Activated CD4-positive, alpha-beta T cell treated with anti-CD3 and anti-CD28 coated beads for 48 hours (primary cell): Measurements from ENCODE around the gene F11.
"Not testable (repeated sequence)": the region's sequence is repeated elsewhere in the genome, so short reads cannot be mapped to it uniquely, and the experiment has no call there.

ENCODE experiments used
- DNase-seq: peaks from one replicate; pipeline ENCODE4 v3.0.0-alpha.2; 2020

Gene F11

DNA sequence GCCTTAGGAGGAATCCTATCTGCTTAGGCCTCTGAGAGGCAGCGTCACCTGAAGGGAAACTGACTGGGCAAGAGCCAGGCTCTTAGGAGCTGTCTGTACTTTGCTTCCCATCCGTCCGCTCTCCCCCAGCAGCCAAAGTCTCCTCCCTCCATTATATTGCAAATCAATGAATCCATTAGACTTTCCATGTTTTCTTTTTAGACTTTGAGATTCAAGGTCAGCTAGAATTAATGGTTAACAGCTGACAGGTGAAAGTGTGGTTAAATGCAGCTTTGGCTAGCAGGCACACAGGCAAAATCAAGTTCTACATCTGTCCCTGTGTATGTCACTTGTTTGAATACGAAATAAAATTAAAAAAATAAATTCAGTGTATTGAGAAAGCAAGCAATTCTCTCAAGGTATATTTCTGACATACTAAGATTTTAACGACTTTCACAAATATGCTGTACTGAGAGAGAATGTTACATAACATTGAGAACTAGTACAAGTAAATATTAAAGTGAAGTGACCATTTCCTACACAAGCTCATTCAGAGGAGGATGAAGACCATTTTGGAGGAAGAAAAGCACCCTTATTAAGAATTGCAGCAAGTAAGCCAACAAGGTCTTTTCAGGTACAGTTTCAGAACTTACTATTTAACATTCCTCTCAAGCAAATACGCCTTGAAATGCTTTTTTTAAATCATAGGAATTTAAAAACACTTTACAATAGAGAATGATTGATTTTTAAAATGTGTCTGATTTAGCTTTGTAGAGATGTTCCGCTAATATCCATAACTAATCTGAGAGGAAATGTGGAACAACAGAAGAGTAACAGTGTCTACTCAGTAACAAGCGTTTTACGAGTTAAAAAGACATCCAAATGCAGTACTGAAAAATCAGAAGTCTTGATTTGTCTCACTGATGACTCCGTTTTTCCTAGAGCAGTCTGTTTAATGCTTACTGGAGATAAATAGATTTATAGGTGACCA lies at the start of gene F11:
F11 (plus strand) TSS at position 507 of the 970 bp plus-strand sequence. CDS start 948 bp downstream, outside the sequence.
- no peak for DNase-seq

DNA sequence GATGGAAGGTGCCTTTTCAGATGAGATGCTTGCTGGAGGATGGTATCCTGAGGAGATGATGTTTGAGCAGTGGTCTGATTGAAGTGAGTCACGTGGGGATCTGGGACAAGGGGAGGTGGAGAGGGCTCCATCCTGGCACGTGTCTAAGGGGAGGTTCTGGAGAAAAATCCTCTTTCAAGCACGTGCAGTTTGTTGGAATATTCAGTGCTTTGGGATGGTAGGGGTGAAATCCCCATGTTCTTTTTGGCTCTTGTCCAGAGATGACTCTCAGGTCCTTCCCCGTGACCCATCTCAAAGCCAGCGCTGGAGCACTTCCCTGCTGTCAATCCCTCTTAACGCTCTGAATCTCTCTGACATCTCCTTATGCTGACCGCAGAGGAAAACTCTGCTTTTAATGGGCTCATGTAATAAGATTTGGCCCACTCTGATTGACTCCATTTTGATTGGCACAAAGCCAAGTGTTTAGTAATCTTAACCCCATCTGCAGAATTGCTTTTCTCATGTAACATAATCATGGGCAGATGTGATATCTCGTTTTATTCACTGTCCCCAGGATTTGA lies 49.4 kb upstream of the F11 start:
- DNase-seq, result no peak

DNA sequence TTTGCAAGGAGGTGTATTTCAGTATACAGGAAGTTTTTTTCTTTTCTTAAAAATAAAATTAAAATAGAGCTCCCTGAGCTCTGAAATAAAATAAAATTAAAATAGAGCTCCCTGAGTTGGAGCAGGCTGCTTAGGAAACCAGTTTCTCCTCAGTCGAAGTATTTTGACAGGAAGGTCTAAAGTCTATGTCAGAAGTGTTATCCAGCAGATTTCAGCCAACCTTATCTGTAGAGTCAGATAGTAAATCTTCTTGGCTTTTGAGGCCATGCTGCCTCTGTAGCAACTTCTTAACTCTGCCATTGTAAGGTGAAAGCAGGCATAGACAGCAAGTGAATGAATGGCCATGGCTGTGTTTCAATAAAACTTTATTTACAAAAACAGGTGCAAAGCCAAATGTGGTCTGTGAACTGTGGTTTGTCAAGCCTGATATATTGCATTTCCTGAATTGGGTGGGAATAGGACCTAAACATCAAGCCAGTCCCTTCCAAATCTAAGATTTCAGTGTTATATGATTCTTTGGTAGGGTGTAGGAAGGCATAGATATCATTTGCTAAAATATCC lies 48.2 kb upstream of the F11 start:
- DNase-seq, result no peak

DNA sequence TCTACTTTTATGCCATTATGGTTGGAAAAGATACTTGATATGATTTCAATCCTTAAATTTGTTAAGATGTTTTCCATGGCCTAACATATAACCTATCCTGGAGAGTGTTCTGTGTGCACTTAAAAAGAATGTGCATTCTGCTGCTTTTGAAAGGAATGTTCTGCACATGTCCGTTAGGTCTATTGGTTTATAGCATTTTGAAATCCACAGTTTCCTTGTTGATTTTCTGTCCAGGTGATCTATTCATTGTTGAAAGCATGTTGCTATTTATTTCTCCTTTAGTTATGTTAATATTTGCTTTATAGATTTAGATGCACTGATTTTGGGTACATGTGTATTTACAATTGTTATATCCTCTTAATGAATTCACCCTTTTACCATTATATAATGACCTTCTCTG lies 44.4 kb upstream of the F11 start:
- DNase-seq, result no peak

DNA sequence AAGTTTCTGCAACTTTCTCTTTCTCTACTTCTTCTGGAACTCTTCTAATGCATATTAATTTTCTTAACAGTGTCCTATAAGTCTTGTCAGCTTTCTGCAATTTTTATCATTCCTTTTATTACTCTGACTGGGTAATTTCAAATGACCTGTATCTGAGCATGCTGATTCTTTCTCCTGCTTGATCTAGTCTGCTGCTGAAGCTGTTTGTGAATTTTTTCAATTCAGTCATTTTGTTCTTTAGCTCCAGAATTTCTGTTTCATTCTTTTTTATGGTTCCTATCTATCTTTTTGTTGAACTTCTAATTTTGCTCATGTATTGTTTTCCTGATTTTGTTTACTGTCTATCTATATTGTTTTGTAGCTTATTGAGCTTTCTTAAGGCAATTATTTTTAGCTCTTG lies 40.1 kb upstream of the F11 start:
- no peak for DNase-seq

DNA sequence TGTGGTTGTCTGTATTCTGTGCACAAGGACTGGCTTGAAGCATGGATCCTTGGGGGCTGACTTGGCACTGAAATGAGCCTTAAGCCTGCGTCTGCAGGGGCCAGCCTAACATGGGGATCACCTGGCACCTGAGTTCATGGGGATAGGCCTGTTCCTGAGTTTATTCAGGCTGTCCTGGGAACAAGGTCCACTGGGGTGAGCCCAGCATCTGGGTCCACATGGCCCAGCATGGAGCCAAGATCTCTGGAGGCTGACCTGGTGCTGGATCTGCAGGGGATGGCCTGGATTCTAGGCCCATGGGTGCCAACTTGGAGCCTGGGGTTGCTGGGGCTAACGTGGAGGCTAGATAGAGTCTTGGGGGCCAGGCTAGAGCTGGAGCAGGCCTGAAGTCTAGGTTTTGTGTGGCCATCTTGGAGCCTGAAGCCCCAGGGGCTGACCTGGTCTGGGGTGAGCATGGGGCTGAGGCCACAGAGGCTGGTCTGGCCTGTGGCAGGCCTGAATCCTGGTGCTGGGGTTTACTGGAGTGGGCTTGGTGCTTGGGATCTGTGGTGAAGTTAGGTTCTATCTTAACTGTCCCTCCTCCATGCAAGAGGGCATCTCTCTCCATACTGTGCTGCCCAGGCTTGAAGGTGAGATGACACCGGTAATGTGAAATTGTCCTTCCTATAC lies 39.3 kb upstream of the F11 start:
- no peak for DNase-seq

DNA sequence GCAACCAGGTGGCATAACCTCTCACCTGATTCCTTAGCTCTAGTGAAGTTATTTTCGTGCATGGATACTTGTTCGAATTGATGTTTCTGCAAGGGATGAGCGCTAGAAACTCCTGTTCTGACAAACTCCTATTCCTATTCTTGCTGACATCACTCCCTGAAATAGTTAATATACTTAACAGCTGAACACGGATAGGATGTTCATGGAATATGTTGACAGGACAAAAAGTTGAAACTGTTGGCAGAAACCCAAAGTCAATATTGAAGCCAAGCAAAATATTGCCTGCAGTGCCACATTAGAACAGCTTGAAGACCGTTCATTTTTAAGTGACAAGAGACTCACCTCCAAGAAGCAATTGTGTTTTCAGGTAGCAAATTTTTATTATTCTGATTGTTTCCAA lies 38.8 kb upstream of the F11 start, which contains the start of gene KLKB1:
KLKB1 (plus strand) TSS at position 287 of the 400 bp plus-strand sequence. CDS start 689 bp downstream, outside the sequence.
- no peak for DNase-seq

DNA sequence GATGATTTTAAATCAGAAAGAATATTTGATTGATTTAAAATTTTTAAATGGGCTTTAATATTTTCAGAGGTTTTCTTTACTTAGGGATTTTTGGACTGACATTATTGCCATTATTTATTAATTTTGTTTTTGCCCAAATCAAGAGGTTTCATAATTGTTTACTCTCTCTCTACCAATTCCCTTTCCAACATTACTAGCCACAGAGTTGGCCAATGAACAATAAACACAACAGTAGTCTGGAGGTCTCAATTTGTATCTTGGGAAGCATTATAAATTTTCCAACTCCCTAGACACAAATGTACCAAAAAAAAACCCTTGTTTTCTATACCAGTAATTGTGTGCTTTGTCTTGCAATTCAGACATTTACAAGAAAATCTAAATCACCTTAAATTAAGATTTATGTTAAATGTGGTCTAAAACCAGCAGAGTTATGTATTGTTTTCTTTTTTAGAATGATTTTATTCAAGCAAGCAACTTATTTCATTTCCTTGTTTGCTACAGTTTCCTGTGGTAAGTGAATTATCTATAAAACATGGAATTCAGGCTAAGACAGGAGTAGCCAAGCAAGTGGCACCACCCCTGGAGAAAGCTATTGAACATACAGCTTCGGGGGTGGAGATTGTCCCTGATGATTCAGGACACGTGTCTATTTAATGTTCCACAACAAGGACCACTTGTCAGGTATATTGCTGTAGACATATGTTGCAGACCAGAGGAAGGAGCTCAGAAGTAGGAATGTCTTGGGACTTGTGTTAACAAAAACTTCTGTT lies 38.1 kb upstream of the F11 start:
- DNase-seq, result no peak

DNA sequence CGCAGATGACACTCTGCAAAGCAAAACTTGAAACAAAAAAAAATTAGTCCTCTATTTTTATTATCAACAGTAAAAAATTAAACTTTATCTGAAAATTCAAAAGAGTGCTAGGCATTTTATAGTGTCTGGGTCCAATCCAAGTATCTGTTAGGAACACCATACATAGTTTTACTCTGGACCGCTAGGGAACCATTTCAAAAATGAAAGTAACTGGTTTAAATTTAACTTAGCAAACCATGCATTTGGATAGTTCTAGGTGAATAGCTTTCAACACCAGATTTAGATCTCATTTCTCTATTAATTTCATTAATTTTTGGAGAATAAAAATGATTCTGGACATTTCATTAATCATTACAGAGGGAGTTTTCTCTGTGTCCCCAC lies 37.5 kb upstream of the F11 start:
- no peak for DNase-seq

DNA sequence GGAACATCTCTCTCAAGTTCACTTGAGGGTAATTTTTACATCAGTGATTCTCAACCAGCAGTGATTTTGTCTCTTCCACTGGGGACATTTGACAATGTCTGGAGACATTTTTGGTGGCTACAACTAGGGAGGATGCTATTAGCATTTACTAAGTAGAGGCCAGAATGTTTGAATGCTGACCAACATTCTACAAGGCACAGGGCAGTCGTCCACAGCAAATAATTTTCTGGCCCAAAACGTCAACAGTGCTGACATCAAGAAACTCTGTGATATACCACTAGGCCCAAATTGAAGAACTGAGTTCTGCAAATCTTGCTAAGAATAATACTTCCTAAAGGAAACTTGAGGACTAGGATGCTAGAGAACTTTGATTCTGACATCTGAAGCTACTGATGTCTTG lies 31.6 kb upstream of the F11 start:
- no peak for DNase-seq

DNA sequence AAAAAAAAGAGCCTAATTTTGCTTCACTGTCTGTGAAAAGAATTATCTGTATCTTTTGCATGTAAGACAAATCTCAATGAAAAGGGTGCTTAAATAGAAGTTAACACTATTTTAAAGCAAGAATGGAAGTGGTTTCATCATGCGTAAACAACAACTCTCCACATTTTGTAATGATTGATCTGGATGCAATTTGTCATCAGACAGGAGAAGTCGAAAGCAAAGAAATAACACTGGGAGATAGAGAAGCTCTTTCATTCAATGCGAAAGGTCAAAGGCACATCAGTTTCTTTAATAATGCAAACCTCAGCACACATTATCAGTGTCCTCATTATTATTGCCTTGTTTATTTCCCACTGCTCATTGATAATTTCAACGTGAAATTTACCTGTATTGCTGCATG lies 29.9 kb upstream of the F11 start:
- no peak for DNase-seq

DNA sequence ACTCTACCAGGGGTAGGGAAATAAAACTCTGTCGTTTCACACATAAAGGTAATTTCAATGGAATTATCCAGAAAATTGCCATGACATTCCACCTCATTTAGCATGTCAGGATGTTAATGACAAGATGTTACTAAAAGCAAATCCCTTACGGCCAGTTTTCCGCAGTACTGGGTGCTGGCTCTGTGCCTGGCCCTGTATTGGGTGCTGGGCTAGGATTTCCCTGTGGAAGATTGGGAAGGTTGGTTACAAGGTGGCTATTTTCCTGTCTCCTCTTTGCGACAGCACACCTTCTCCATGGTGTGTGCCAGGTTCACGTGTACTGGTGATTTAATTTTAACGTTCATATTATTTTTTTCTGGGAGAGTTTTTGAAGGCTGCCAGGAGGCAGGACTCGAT lies 25.5 kb upstream of the F11 start:
- DNase-seq, result no peak

DNA sequence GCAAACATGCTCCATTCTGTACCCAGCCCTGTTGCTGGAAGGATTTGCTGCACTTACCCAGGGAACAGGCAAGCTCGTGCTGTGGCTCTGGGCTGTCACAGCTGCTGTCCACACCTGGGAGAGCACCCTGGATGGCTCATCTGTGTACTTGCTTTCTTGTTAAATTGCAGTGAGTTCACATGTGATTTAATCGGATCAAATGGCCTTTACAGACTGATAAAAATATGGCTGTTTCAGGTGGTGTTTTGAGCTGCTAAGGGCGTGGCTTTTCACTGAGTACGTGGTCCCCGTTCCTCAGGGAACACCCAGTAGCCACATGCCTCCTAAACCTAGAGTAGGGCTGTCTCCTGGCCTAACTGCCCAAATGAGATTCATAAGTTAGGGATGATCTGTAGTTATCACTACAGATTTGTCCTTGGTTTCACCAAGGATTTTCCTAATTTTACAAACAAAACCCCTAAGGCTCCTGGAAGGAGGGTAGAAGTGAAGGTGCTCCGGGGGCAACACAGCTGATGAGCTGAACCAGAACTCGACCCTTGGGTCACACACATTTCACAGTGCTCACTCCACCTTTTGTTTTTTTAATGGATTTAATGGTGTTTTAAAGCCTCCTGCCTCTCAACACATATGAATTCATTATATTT lies 25.0 kb upstream of the F11 start:
- no peak for DNase-seq

DNA sequence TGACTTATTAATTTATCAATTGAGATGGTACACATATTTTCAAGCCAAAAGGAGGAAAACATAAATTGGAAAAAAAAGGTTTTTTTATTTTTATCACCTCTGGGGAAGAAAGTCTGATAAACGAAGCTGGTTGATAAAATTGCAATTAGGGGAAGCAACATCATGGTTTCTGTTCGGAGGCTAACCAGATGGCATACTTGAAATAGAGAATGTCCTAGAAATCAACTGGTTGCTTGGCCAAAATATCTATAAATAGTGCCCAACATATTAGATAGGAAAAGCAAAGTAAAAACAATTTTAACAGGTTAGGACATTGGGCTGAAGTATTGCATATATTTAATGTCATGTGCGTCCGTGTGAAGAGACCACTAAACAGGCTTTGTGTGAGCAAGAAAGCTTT lies 24.4 kb upstream of the F11 start:
- no peak for DNase-seq

DNA sequence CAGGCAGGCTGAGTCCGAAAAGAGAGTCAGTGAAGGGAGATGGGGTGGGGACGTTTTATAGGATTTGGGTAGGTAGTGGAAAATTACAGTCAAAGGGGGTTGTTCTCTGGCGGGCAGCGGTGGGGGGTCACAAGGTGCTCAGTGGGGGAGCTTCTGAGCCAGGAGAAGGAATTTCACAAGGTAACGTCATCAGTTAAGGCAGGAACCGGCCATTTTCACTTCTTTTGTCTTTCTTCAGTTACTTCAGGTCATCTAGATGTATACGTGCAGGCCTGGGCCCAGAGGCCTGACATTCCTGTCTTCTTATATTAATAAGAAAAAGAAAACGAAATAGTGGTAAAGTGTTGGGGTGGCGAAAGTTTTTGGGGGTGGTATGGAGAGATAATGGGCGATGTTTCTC lies 24.0 kb upstream of the F11 start:
- not testable (repeated sequence) for DNase-seq

DNA sequence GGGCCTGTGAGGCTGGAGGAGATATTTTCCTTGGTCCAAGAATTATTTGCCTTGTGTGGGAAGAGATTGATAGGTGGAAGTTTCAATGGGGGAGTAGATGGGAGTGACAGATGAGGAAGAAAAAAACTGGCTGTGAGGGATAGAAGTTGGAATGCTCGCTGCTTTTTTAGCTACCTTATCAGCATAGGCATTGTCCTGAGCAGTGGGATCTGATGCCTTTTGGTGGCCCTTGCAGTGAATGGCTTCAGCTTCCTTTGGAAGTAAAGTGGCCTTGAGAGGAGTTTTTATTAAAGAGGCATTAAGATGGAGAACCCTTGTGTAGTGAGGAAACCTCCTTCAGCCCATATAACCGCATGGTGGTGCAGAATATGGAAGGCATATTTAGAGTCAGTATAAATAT lies 22.7 kb upstream of the F11 start:
- DNase-seq, result no peak

DNA sequence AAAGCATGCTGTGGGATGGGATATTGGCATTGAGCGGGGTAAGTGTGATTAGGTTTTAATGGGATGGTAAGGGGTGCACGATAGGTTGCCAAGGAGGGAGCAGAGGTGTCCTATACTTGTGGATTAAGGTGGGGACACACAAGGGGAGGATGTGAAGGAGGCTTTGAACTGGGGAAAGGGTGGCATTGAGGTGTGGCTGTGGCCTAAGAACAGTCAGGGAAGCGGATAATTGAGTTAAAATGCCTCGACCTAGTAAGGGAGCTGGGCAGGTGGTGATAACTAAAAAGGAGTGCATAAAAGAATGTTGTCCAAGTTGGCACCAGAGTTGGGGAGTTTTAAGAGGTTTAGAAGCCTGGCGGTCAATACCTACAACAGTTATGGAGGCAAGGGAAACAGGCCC lies 21.2 kb upstream of the F11 start:
- DNase-seq, result no peak

DNA sequence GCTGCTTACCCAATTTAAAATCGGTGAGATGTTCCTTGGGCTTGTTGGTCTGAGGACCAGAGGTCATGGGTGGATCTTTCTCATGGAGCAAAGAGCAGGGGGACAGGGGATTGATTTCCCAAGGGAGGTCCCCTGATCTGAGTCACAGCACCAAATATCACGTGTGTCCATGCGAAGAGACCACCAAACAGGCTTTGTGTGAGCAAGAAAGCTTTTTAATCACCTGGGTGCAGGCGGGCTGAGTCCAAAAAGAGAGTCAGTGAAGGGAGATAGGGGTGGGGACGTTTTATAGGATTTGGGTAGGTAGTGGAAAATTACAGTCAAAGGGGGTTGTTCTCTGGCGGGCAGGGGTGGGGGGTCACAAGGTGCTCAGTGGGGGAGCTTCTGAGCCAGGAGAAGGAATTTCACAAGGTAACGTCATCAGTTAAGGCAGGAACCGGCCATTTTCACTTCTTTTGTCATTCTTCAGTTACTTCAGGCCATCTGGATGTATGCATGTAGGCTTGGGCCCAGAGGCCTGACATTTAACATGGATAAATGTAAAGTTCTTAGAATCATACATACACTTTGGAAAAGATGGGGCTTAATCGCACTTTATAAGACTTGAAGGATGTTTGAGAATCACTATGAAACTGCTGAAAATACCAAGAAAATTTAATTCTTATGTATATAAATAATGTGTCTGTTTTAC lies 18.8 kb upstream of the F11 start:
- DNase-seq, result not testable (repeated sequence)

DNA sequence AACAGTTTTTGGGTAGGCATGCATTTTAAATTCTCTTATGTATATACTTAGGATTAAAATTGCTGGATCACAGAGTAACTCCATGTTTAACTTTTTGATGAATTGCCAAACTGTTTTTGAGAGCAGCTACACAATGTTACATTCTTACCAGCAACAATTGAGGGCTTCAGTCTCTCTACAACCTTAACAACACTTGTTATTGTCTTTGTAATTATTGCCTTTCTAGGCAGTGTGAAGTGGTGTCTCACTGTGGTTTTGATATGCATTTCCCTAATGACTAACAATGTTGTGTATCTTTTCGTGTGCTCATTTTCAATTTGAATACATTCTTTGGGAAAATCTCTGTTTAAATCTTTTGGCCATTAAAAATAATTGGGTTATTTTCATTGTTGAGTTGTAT lies 17.3 kb upstream of the F11 start:
- DNase-seq, result no peak

DNA sequence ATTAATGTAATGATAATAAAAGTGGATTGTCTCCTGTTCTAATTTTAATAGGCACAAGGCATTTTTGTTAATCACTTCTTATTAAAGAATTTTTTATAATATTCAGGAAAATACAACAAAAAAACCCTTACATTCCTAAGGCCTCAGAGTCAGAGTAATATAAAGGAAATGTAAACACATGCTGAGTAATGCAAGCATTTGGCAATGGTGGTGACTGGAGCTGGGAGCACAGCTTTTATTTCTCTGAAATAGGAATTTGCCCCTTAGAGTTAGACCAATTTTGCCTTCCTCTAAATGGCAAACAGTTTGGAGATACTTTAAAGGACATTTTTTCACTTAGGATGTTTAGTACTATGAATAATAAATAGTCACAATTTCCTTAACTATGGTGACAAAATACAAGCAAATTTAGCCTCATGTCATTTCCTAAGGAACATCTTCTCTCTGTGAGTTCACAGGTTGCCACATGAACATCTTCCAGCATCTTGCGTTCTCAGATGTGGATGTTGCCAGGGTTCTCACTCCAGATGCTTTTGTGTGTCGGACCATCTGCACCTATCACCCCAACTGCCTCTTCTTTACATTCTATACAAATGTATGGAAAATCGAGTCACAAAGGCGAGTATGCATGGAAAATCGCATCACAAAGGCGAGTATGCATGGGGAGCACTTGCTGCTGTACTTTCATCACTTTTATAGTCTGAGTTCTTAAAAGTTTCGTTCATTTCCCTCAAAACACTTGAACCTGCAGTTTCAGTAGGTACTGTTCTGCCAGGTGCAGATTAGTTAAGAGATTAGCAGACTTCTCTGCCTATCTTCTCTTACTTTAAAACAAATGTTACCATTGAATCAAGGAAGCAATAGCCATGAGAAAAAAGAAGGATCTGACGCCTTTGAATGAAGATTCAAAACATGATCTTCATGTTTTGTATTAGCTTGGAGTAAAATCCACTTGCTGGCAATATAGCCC lies 15.9 kb upstream of the F11 start:
- no peak for DNase-seq
